RWPE2 (cell line): ENCODE measurements around the gene RTN4.

Experiments used
- ATAC-seq: fragments of 200-7000 bp; cut with Tn5 transposase; 3 replicates; pipeline ENCODE4 v1.9.1; 2021; ENCODE audit warnings: low read depth
- DNase-seq: peaks from one replicate; pipeline ENCODE4 v3.0.0-alpha.2; 2020; ENCODE audit warnings: low spot score
- H3K27ac ChIP-seq: fragments of 450-650 bp; 2 replicates; pipeline ENCODE4 v1.5.1; 2017; ENCODE audit warnings: mild to moderate bottlenecking; ENCODE audit not compliant: poor library complexity, severe bottlenecking
- H3K27me3 ChIP-seq: fragments of 250-450 bp; sonication (Bioruptor Pico); 2 replicates; pipeline ENCODE4 v1.5.1; 2021; ENCODE audit warnings: mild to moderate bottlenecking, moderate library complexity; ENCODE audit not compliant: insufficient read depth, poor library complexity, severe bottlenecking
- H3K36me3 ChIP-seq: fragments of 250-450 bp; sonication (Bioruptor Pico); 2 replicates; pipeline ENCODE4 v1.5.1; 2020; ENCODE audit warnings: low read depth, mild to moderate bottlenecking, moderate library complexity
- H3K4me1 ChIP-seq: fragments of 250-450 bp; sonication (Bioruptor Pico); 2 replicates; pipeline ENCODE4 v1.5.1; 2021; ENCODE audit warnings: mild to moderate bottlenecking, moderate library complexity; ENCODE audit not compliant: insufficient read depth, poor library complexity, severe bottlenecking
- H3K4me3 ChIP-seq: fragments of 250-450 bp; sonication (Bioruptor Pico); 2 replicates; pipeline ENCODE4 v1.5.1; 2021; ENCODE audit warnings: mild to moderate bottlenecking, moderate library complexity; ENCODE audit not compliant: severe bottlenecking
- H3K9me3 ChIP-seq: fragments of 250-450 bp; sonication (Bioruptor Pico); 2 replicates; pipeline ENCODE4 v1.5.1; 2021; ENCODE audit warnings: mild to moderate bottlenecking, moderate library complexity; ENCODE audit not compliant: severe bottlenecking
- CTCF ChIP-seq: fragments of 450-650 bp; IDR thresholded peaks from one replicate; pipeline ENCODE4 v1.5.1; 2017; ENCODE audit warnings: mild to moderate bottlenecking, moderate library complexity; ENCODE audit not compliant: poor library complexity, severe bottlenecking

The RTN4 gene

GRCh38 chr2:55025627-55026026 is 24.6 kb downstream of the RTN4 start:
- Histone ChIP-seq H3K27ac (no peak overlapping the region), H3K4me1 (peaks cover 13% of the 10 kb centered on the region), H3K27me3 (no peaks in the 10 kb centered on the region), H3K4me3 (no peak overlapping the region), H3K36me3 (peaks cover 58% of the 10 kb centered on the region), H3K9me3 (no peaks in the 10 kb centered on the region)
- DNase-seq (no peak), ATAC-seq (no peak)
- TF ChIP-seq CTCF: no peak

DNA sequence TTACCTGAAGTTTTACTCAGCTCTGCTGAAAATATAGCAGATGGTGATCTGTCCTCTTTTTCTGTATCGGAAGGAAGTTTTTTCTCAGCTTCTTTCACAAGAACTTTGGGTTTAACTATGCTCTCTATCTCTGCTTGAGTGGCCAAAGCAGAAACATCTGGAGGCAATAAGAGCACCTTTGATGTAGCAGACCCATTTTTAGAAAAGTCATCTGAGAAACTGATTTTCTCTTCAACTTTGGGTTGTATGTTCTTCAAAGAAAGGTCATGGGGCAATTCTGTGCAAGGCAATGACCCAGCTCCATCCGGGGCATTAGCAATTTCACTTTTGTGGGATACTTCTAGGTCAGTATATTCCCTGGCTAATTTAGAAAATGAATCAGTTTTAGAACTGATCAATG is 25.2 kb downstream of the RTN4 start:
- peaks cover 64% of the 10 kb centered on the region for H3K36me3 ChIP-seq
- no peak overlapping the region for H3K4me3 ChIP-seq
- H3K27me3 ChIP-seq: no peaks in the 10 kb centered on the region
- peaks cover 16% of the 10 kb centered on the region for H3K4me1 ChIP-seq
- no peak overlapping the region for H3K27ac ChIP-seq
- DNase-seq (no peak), ATAC-seq (no peak)
- no peak for TF ChIP-seq CTCF
- no peaks in the 10 kb centered on the region for H3K9me3 ChIP-seq

DNA sequence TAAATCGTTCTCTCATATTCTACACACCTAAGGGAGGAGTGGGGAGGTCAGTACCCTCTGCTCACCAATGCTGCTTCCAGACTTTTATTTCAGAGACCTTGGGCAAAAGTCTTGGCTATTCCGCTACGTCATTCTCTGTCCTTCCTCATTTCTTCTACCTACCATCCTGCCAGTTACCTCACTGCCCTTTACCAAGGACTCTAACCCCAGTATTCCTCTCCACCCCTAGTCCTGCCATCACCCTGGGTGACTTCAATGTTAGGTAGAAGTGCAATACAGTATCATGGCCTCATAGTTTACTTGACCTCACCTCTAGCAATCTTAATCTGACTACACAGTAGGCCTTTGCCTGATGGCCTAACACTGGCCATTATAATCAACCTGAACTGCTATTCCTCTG is 27.8 kb downstream of the RTN4 start:
- Histone ChIP-seq H3K27ac (peak overlapping the region; percentile 63), H3K36me3 (peaks cover 62% of the 10 kb centered on the region), H3K9me3 (no peaks in the 10 kb centered on the region), H3K27me3 (no peaks in the 10 kb centered on the region), H3K4me3 (no peak overlapping the region), H3K4me1 (peaks cover 37% of the 10 kb centered on the region)
- ATAC-seq: no peak
- TF ChIP-seq CTCF: no peak
- no peak for DNase-seq

DNA sequence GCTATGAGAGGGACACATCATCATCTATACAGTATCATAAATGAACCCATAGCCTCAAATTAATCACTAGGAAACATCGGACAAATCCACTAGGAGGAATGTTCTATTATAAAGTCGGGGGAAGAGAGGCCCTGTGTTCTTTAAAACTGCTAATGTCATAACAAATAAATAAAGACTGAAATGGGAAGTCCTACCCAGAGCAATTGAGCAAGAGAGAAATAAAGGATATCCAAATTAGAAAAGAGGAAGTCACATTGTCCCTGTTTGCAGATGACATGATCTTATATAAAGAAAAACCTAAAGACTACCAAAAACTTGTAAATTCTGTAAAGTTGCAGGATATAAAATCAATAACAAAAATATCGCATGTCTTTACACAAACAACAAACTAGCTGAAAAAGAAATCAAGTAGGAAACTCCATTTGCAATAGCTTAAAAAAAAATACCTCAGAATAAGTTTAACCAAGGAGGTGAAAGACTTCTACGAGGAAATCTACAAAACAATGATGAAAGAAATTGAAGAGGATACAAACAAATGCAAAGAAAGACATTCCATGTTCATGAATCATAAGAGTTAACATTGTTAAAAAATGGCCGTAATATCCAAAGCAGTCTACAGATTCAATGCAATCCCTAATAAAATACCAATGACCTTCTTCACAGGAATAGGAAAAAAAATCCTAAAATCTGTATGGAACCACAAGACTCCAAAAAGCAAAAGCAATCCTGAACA is 30.6 kb downstream of the RTN4 start:
- H3K36me3 ChIP-seq: peaks cover 39% of the 10 kb centered on the region
- ATAC-seq (no peak; the same call in 2 of the 3 replicates), DNase-seq (no peak)
- peak overlapping the region; percentile 63 for H3K27ac ChIP-seq
- no peak for TF ChIP-seq CTCF
- peaks cover 57% of the 10 kb centered on the region for H3K4me1 ChIP-seq
- H3K9me3 ChIP-seq: no peaks in the 10 kb centered on the region
- no peak overlapping the region for H3K4me3 ChIP-seq
- H3K27me3 ChIP-seq: no peaks in the 10 kb centered on the region

DNA sequence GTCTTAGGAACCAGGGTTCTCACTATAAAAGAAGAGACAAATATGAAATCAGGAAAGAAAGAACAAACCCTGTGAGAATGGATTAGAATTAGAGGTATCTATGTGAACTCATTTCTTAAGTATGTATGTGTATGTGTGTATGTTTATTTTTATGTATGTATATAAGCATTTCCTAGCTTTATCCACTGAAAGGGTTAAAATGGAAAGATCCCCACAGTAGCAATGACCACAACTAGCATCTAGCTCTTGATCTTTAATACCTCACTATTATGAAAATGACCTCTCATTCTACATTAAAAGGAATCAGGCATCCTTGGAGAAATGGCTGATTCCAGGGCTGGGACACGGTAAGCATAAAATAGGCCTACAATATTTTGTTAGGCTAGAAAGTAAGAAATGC is 31.6 kb downstream of the RTN4 start:
- no peak for TF ChIP-seq CTCF
- H3K27ac ChIP-seq: peak overlapping the region; percentile 63
- H3K27me3 ChIP-seq: no peaks in the 10 kb centered on the region
- H3K36me3 ChIP-seq: peaks cover 34% of the 10 kb centered on the region
- ATAC-seq (no peak), DNase-seq (no peak)
- peaks cover 64% of the 10 kb centered on the region for H3K4me1 ChIP-seq
- no peak overlapping the region for H3K4me3 ChIP-seq
- H3K9me3 ChIP-seq: no peaks in the 10 kb centered on the region
